ENCODE results near the gene PLPP1.

The PLPP1 gene

DNA sequence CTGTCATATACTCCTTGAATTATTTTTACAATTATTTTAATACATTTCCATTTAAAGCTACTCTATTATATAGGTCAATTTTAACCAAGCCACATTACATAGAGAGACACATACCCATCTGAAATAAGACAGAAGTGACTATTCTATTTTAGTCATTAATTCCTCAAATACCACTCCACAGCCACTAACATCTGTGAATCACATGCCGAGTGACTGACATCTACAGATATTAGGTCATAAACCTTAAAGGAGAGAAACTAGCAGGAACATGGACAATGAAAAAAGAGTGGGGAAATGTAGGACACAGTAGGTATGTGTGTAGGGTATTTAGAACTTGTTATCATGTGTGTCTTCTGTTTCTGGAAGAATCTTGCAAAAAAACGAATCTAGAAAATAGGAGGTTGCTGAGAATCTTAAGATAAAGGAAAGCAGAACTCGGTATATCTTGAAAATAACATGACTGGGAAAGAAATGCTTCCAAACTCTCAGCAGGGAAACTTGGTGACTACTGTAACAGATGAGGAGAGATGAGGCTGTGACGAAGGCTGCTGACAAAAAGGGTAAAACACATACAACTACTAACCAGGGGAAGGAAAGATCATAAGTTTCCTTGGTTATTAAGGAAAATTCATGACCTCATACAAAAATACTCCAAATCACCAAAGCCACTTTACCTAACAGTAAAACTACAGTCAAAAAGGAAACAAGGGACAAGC is 84.6 kb downstream of the PLPP1 start:
- DNase-seq (ENCODE audit: low read depth in 2 of 2), result no peak

DNA sequence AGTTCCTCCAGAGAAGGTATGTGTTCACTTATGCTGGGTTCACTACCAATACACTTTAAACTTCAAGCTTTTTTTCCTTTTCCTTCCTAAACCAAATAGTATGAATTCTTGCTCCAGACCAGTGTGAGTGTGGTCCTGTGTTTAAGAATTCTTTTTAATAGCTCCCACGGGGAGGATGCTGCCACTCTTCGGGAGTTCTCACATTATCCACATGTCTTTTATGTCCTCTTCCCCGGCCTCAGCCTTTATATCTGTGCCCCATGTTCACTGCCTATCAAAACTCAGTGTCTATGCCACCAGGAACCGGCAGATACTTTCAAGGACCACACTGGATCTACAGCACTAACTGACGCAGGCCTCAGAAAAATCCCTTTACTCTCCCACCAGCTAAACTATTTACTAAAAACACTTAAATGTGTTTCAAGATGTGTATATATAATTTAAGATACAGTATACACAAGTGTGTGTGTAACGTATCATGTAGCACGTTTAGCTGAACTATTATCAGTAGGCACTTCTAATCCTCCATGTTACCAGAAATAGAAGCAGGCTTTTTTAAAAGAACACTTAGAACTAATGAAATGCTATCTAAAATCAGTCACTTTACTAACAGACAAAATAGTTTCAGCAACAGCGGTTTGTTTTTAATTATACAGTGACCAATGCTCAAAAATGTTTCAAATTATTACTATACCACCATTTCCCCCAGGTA is 88.0 kb downstream of the PLPP1 start:
- no peak for DNase-seq (ENCODE audit: low read depth in 2 of 2)

DNA sequence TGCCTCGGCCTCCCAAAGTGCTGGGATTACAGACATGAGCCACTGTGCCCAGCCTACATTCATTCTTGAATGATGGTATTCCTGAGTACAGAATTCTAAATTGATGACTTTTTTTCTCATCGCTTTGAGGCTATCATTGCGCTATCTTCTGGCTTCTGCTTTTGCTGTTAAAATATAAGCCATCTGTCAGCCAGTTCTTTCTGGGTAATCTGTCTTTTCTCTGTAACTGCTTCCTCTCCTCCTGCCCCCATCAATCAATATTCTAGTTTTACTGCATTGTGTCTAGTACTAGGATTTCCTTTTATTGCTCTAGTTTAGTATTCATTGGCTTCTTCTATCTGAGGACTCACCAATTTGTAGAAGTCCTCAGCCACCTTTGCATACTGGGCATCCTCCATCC is 89.0 kb downstream of the PLPP1 start:
- DNase-seq (ENCODE audit: low read depth in 2 of 2), result no peak

DNA sequence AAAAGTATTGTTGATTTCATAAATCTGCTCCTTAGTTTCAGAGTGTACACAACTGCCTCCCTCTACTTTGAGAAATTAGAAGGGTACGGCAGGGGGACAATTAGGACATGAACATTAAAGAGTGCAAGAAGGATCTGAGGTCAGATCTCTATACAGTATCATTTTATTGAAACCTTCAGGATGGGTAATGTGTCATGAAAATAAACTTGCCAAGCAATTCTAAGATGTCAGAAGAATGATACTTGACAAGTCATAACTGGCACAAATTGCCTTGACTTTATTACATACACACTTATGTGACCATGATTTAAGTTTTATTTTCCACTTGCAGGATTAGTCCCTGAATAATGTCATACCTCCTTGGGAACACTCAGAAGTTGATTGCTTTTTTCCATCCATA is 92.8 kb downstream of the PLPP1 start:
- DNase-seq (ENCODE audit: low read depth in 2 of 2), result no peak

DNA sequence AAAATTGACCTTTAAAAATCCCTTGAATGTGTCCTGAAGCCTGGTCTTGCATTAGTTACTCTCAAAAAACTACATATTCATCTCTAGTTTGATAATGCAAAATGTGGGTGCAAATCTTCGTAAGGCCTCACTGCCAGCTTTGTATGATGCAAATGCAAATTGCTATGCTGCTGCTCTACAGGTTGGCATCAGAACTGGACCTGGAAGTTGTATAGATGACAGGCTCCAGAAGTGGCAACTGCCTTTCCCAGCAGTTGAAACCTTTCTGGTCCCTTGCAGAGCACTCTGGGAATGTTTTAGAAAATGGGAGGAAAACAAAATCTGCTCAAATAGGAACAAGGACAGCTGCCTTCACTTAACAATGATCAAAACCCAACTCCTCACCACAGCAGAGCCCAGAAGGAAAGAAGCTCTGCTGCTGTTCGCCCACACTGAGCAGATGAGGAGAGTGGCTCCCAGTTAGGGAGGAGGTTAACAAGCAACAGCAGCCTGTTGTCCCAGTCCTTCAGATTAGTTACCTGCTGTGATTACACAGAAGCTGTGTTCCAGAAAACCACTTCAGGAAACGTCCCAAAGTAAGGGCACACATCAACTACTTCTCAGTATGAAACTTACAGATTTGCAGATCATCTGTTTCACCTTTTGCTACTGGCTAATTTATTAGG is 93.5 kb downstream of the PLPP1 start:
- DNase-seq (ENCODE audit: low read depth in 2 of 2), result no peak

DNA sequence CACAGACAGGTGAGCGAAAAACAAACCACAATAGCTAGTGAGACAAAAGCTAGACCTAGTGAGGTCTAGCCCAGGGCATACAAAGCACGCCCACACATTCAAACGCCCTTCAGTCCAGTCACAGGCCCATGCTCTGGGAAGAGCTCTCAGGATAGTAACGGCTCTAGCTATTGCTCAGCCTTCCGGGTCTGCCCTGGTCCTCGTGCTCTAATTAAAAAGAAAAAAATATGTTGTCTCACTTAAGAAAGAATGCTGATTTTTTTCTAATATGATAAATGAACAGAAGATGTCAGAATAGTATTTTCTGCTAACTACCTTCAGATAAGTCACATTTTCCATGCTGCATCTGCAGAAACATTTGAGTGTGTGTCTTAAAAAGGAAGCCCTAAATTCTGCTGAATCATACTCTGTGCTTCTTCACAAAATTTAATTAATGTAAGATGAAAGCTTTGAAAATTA is 94.5 kb downstream of the PLPP1 start:
- no peak for DNase-seq (ENCODE audit: low read depth in 2 of 2)

DNA sequence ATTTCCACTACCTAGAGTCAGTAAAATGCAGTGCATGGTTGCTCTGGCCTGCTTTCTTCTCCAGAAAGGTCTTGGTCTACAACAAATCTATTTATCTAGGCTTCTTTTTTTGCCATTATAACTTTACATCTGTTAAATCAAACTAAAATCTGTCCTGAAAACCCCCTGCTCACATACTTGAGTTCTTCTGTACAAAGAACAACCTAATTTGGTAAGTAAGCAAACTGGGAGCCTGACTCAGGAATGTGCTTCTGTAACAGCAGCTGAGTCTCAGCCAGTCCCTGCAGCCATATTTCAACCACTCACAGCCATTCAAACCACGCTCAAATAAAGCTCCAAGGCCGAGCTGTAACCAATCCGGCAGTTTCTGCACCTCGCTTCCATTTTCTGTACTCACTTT is 95.8 kb downstream of the PLPP1 start:
- no peak for DNase-seq (ENCODE audit: low read depth in 2 of 2)

DNA sequence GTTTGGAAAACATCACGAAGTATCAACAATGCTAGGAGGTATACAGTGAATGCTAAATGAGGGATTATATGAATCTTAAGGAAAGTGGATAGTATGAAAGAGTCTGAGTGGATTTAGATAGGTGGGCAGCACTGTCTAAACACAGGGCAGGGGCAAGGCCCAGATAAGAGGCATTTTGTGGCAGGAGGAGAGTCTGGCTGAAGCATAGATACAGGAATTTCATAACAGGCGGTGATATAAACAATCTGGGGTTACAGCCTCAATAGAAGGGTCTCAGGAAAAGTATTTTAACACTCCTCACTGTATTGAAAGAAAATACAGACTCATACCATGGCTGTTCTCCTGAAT is 96.9 kb downstream of the PLPP1 start:
- no peak for DNase-seq (ENCODE audit: low read depth in 2 of 2)

DNA sequence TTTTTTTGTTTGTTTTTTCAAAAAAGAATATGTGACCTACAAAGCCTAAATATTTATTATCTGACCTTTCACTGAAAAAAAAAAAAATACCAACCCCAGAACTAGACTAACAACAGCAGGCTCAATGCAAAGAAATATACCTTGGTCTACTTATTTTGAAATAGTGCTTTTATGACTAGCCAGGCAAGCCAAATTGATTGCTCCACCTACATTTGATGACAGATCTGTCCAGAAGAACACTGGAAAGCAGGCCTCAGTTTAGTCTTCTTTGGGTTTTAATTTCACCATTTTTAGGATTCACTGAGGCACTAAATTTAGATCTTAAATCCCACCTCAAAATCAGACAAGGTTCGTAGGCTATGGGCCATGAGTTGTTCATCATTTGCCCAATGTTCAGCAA is 97.3 kb downstream of the PLPP1 start:
- no peak for DNase-seq (ENCODE audit: low read depth in 2 of 2)

DNA sequence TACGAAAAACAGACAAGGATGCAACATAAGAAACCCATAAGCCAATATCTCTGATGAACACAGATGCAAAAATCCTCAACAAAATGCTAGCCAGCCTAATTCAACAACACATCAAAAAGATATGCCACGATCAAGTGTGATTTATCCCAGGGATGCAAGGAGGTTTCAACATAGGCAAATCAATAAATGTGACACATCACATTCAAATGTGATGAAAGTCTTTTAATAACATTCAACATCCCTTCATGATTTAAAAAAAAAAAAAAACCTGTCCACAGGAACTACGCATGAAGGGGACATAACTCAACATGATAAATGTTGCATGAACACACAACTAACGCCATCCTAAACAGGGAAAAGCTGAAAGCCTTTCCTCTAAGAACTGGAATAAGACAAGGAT is 102.2 kb downstream of the PLPP1 start:
- no peak for DNase-seq (ENCODE audit: low read depth in 2 of 2)

DNA sequence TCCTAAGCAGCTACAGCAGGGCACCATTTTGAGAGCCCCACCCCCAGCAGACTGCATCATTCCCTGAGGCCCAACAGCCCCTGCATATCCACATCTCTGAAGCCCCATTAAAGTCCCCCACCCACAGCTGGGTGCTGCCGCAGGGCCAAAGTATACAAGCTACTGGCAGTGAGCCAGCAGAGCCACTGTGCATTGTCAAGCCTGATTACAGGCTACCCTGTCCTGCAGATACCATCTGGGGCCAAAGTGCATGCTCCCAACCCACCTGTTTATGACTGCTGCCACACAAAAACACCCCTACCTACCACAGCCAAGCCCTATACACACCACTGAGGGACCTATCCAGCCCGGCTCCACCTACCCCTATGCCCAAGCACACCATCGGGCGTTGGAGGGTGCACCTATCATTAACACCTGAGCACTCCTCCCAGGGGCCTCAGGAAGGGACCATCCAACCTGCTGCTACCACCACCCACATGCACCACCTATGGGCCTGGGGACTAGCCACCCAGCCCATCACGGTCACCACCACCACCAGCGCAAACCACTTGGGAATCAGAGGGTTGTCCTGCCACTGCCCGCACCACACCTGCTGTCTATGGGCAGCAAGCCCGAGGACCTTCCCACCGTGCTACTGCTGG is 105.0 kb downstream of the PLPP1 start:
- no peak for DNase-seq (ENCODE audit: low read depth in 2 of 2)

DNA sequence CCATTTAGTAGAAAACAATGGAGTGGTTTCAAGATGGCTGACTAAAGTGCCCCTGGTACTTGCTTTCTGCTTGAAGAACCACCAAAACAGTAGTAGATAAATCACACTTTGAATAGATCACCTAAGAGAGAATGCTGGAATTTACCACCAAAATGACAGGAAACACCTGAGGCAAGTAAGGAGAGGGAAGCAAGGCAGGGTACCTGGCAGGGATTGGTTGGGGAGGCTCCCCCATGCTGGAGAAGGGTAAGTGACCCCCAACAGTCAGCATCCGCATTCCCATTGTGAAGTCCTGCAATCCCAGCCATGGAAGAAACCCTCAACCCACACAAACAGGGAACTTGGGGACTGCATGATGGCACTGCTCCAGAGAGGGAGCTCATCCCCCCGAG is 105.5 kb downstream of the PLPP1 start:
- DNase-seq (ENCODE audit: low read depth in 2 of 2), result no peak

DNA sequence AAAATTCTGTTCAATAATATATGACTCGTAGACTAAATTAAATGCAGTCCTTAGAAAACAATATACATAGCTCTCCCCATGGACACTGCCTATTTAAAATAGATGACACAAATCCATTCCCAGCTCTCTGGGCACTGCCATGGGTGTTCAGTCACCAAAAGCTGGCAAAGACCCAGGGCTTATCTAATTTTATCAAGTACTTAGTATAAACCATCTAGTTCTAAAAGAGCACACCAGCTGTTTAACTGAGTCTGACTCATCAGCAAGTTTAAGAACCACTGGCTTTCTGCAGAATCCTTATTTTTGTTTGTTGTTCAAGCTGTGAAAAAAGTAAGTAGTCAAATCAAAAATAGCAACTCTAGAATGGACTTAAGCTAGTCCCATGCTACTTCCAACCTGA is 107.6 kb downstream of the PLPP1 start:
- no peak for DNase-seq (ENCODE audit: low read depth in 2 of 2)

DNA sequence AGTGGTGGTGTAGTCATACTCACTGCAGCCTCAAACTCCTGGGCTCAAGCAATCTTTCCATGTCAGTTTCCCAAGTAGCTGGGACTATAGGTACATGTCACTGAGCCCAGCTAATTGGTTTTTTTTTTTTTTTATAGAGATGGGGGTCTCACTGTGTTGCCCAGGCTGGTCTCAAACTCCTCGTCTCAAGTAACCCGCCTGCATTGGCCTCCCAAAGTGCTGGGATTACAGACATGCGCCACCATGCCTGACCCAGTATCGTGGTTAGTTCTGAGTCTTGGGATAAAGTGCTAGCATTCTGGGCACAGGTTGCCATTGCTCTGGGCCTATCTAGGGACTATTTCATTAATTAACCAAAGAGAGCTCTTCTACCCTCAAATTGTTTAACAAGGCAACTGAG is 108.3 kb downstream of the PLPP1 start:
- DNase-seq (ENCODE audit: low read depth in 2 of 2), result no peak

DNA sequence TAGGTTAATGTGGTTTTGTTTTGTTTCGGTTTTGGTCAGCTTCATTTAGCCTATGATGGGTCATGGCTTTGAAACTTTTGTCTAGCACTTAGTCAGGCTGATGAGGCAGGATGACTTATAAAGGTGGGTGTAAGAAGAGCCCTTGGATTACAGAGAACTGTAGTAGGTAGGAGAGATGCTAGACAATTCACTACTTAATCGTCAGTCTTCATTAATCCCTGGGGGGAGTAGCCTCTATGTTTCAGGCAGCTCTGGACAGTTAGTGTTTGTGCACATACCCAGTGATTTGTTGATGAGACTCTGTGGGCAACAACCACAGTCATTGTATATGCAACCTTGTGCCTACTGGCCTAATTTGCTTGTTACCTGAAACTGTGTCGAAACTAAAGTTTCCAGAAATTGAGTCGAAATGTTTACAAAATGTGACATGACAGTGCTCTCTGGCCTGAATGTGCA is 113.7 kb downstream of the PLPP1 start:
- no peak for DNase-seq (ENCODE audit: low read depth in 2 of 2)

DNA sequence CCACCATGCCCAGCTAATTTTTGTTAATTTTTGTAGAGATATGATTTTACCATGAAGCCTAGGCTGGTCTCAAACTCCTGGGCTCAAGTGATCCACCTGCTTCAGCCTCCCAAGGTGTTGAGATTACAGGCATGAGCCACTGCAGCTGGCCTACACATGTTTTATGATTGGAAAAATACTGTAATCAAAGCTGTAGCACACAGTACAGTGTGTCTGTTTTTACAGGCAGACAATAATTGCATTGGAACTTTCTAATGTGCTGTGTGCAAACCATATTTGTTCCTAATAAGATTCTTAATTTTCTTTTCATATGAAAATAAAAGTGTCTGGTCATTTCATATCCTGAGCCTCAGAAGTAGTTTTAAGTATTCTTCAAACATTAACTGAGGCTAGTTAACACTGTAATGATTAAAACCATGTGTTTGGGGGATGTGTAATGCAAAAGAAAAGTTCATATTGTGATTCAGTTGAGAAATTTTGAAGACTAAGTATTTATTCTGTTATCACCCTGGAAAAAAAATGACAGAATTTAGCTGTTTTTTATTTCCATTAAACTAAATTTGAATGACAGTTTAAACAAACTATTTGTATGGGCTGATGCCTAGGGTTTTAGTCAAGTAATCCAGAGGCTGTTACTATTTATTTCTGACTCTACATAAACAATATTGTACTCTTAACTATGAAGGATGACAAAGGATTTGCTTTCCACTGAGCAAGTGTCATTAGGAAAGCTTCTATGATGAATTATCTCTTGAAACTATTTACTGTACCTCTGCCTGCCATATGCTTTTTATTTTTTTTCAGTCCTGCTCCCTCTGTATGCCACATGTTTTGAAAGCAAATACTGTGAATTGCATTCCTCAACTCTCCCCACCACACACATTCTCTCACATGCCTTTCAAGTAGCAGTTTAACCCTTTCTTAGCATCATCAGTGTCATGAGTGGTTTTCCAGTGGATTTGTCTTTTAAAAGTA is 115.5 kb downstream of the PLPP1 start:
- DNase-seq (ENCODE audit: low read depth in 2 of 2), result no peak

DNA sequence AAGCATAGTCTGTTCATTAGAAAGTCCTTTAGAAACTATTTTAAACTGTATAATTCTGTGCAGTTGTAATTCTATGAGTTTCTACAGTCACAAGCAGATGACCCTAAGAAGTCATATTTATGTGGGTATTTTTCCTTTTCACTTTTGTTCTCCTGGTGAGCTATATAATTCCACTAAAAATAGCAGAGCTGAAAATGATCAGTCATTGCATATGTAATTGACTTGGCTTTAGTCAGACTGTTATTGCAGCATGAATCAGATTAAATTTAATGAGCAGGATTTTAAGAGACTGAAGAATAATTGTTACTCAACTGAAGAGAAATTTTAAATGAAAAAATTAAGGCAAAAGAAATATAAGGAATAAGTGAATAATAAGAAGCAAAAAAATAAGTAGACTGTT is 118.5 kb downstream of the PLPP1 start:
- DNase-seq (ENCODE audit: low read depth in 2 of 2), result no peak

DNA sequence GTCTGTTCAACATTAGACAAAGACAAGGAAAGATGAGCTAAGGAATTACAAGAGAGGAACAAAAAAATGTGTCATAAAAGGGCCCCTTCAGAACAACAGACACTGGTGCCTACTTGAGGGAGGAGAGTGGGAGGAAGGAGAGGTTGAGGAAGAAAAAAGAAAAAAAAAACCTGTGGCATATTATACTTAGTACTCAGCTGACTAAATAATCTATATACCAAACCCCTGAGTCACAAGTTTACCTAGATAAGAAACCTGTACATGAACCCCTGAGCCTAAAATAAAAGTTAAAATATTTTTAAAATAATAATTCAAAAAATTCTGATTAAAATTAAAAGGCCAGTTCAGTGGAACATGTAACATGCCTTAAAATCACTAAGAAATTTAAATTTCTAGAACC is 119.7 kb downstream of the PLPP1 start:
- DNase-seq (ENCODE audit: low read depth in 2 of 2), result no peak

DNA sequence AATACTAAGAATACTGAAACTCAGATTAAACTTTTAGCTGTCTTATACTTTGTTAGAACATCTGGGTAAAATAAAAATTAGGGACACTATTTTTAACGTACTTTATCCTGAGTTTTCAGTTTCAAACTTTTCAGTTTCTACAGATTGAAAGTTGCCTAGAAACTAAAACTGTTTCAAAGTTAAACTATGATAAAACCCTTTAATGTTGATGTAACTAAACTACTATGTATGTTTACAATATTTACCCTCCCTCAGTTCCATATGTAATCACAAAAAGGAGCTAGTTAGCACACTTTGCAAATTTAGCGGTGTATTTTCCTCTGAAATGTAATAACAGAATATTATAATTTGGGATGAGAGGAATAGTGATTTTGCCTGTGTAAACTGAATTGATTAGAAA is 121.1 kb downstream of the PLPP1 start:
- DNase-seq (ENCODE audit: low read depth in 2 of 2), result no peak

DNA sequence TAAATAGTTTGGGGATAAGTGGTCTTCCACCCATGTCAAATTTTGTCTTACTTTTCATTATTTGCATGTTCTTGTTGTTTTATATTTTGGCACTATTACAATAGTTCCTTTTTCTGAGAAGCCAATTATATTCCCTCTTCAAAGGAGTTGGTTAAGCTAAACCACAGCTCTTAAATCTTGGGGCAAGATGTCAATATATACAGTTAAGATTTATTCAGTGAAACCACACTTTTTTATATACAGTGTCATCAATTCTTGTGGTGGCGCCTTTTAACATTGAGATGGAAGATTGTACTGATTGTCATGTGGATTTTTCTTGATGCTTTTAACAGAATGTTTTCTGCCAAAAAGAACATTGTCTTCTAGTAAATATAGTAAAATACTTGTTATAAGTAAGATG is 122.9 kb downstream of the PLPP1 start:
- no peak for DNase-seq (ENCODE audit: low read depth in 2 of 2)

DNA sequence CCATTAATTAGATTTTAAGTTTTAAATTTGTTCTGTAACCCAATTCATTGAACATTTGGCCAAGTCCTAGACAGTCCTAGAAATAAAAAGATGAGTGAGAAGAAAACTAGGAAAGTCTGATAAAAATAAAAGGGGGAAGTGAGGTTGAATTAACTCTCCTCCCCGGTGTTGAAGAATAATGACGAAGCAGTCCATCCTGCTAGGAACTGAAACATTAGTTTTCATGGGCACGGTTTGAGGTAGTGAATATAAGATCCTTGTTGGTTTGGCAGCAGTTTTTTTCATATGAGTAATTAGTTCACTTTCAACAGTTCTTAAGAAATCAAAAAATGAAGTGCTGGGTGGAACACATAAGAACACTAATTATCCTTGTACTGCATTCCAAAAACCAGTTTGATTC is 123.9 kb downstream of the PLPP1 start:
- no peak for DNase-seq (ENCODE audit: low read depth in 2 of 2)

All from stimulated activated CD8-positive, alpha-beta memory T cell treated with anti-CD3 and anti-CD28 coated beads, Interleukin-2, amount 100 ng/mL, for 48 hours (primary cell).